PFSK-1 (cell line): ENCODE results near the gene DDX52.

ENCODE experiments used
- FOXP2 ChIP-seq: optimal IDR thresholded peaks from 2 replicates; pipeline ENCODE3; 2011; ENCODE audit warnings: borderline replicate concordance, control low read depth, inconsistent platforms; ENCODE audit not compliant: insufficient read depth; ENCODE audit errors: extremely low read length, extremely low read depth
- POLR2AphosphoS5 ChIP-seq: IDR thresholded peaks from 2 replicates; pipeline ENCODE4 v1.6.1; 2012; ENCODE audit warnings: low read depth, mild to moderate bottlenecking, control low read depth, low read length, moderate library complexity

- TF ChIP-seq FOXP2 (no peak), POLR2AphosphoS5 (no peak)
Observed at GRCh38 chr17:37683454-37683984, 40.3 kb upstream of the DDX52 start.
